Measurements from ENCODE around the gene RBFA.

DNA sequence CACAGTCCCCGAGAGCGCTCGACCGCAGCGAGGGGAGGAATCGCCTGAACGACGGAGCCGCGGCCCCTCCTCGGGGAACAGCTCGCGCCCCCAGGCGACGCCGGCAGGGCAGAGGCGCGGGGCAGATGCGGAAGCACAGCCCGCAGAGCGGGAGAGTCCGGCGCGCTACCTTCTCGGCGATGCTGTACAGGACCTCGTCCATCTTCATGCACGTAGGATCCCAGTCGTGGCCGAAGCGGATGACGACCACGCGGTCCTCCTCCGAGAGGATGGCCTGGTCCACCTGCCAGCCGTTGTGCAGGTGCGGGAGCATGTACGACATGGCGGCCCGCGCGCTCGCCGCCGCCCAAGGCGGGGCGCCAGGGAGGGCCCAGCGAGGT, 46.2 kb upstream of the RBFA start:
- TF ChIP-seq POLR2A (IDR thresholded peaks at IDR 0.05): no peak
- TF ChIP-seq POLR2AphosphoS5 (IDR thresholded peaks at IDR 0.05): peak in 1 of 3 donors; percentile 1
- TF ChIP-seq, protein P1, sequence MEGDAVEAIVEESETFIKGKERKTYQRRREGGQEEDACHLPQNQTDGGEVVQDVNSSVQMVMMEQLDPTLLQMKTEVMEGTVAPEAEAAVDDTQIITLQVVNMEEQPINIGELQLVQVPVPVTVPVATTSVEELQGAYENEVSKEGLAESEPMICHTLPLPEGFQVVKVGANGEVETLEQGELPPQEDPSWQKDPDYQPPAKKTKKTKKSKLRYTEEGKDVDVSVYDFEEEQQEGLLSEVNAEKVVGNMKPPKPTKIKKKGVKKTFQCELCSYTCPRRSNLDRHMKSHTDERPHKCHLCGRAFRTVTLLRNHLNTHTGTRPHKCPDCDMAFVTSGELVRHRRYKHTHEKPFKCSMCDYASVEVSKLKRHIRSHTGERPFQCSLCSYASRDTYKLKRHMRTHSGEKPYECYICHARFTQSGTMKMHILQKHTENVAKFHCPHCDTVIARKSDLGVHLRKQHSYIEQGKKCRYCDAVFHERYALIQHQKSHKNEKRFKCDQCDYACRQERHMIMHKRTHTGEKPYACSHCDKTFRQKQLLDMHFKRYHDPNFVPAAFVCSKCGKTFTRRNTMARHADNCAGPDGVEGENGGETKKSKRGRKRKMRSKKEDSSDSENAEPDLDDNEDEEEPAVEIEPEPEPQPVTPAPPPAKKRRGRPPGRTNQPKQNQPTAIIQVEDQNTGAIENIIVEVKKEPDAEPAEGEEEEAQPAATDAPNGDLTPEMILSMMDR (IDR thresholded peaks at IDR 0.05): peak in 1 of 7 experiments; percentile 18
- no peak for TF ChIP-seq EP300 (IDR thresholded peaks at IDR 0.05)

Data from stomach (tissue), 4 donors.